ENCODE measurements around the gene LRRC2. TPM values are rescaled to one million over a fixed set of nuclear protein-coding genes. Genes with fewer than 3 reads are reported as not detected.
"Not testable (repeated sequence)": the region's sequence is repeated elsewhere in the genome, so short reads cannot be mapped to it uniquely, and the experiment has no call there.

Gene LRRC2
- total RNA-seq, 4 donors from 2014 or later: 0.59 to 1.5 (median 0.60) TPM; not detected in 1

GRCh38 chr3:46540550-46540949 lies 25.6 kb downstream of the LRRC2 start:
- no peak overlapping the region for H3K4me3 ChIP-seq

DNA sequence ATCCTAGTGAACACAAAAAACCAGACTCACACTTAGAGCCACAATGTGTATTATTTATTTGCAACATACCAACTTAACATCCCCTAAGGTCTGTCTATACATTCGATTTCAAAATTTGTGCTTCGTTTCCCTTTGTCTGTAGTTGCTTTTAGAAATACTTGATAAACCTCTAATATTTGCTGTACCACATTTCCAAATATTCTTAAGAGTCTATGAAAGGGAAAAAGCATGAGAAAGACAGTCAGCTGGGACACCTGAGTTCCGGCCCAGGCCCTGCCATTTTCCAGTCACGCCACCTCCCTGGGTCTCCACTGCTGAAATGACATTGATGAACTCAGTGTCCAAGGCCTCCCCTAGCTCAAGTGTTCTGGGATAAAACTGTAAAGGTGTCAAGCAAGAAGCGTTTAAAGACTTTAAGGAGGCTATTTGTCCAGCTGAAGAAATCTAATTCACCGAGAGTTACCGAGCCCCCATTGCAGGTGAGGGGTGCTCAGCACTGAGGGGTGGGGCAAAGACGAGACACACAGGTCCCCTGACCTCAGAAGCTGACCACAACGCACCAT lies 26.6 kb downstream of the LRRC2 start:
- 86% methylated on average over 9 of the region's 9 CpGs for WGBS, 2 donors
- no peaks in the 10 kb centered on the region for H3K36me3 ChIP-seq
- TF ChIP-seq, protein P1, sequence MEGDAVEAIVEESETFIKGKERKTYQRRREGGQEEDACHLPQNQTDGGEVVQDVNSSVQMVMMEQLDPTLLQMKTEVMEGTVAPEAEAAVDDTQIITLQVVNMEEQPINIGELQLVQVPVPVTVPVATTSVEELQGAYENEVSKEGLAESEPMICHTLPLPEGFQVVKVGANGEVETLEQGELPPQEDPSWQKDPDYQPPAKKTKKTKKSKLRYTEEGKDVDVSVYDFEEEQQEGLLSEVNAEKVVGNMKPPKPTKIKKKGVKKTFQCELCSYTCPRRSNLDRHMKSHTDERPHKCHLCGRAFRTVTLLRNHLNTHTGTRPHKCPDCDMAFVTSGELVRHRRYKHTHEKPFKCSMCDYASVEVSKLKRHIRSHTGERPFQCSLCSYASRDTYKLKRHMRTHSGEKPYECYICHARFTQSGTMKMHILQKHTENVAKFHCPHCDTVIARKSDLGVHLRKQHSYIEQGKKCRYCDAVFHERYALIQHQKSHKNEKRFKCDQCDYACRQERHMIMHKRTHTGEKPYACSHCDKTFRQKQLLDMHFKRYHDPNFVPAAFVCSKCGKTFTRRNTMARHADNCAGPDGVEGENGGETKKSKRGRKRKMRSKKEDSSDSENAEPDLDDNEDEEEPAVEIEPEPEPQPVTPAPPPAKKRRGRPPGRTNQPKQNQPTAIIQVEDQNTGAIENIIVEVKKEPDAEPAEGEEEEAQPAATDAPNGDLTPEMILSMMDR (IDR thresholded peaks at IDR 0.05): no peak
- TF ChIP-seq POLR2A (IDR thresholded peaks at IDR 0.05) (no peak), EP300 (IDR thresholded peaks at IDR 0.05) (no peak)
- no peaks in the 10 kb centered on the region for H3K9me3 ChIP-seq
- H3K4me3 ChIP-seq: no peak overlapping the region
- H3K27ac ChIP-seq: peak overlapping the region in 2 of 4 donors; percentile 8 to 45
- H3K4me1 ChIP-seq: peaks cover 0 to 11% (median 4%) of the 10 kb centered on the region in 4 donors
- no peaks in the 10 kb centered on the region for H3K27me3 ChIP-seq
- no peak for DNase-seq (ENCODE audit: low spot score in 2 of 2)

More at GRCh38 chr3:46540550-46540949, 25.6 kb downstream of the LRRC2 start:
- Histone ChIP-seq H3K27me3 (peaks cover 0 to 4% of the 10 kb centered on the region in 2 donors), H3K4me1 (peaks cover 0 to 11% (median 4%) of the 10 kb centered on the region in 4 donors), H3K36me3 (no peaks in the 10 kb centered on the region), H3K27ac (no peak overlapping the region), H3K9me3 (no peaks in the 10 kb centered on the region)
- no peak for DNase-seq (ENCODE audit: low spot score in 2 of 2)
- TF ChIP-seq, protein P1 (IDR thresholded peaks at IDR 0.05): no peak
- TF ChIP-seq EP300 (IDR thresholded peaks at IDR 0.05) (no peak), POLR2A (IDR thresholded peaks at IDR 0.05) (no peak)
- 90 to 92% methylated on average over 4 of the region's 4 CpGs for WGBS, 2 donors

- Histone ChIP-seq H3K4me1 (peaks cover 0 to 11% (median 4%) of the 10 kb centered on the region in 4 donors), H3K36me3 (no peaks in the 10 kb centered on the region), H3K9me3 (no peaks in the 10 kb centered on the region), H3K27me3 (no peaks in the 10 kb centered on the region), H3K4me3 (no peak overlapping the region), H3K27ac (peak overlapping the region in 2 of 4 donors; percentile 8 to 45)
- TF ChIP-seq, protein P1 (IDR thresholded peaks at IDR 0.05): no peak
- peak in 1 of 2 donors; percentile 10 for TF ChIP-seq EP300 (IDR thresholded peaks at IDR 0.05)
- DNase-seq (ENCODE audit: low spot score in 2 of 2): peak in 1 of 2 donors; percentile 20
- WGBS, 2 donors: 27 to 32% methylated on average over 14 of the region's 14 CpGs
Observed at GRCh38 chr3:46538803-46539442, 27.2 kb downstream of the LRRC2 start.

GRCh38 chr3:46538425-46538802 lies 27.7 kb downstream of the LRRC2 start:
- H3K27me3 ChIP-seq; H3K36me3 ChIP-seq; DNase-seq (ENCODE audit: low spot score in 2 of 2); H3K4me3 ChIP-seq; H3K9me3 ChIP-seq: not testable (repeated sequence)
- Histone ChIP-seq H3K4me1 (peaks cover 0 to 11% (median 4%) of the 10 kb centered on the region in 4 donors), H3K27ac (peak overlapping the region in 1 of 4 donors; percentile 59)
- WGBS, 2 donors: 60 to 61% methylated on average over 5 of the region's 5 CpGs

DNA sequence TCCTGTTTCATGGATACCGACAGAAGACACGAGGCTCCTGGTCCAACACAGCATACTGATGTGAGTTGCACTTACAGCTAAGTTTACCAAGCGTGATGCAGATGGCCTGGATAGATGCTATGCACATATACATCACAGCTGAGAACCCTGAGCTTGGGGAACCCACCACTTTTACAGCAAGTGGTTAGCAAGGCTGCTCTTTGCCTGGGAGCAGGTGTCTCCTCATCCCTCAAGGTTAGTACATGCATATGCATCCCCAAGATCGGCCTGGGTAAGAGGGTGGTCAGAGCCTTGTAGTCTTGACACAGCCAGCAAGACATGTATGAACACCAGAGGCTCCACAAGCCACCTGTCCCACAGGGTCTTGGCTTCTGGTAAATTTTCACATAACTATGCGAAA lies 28.3 kb downstream of the LRRC2 start:
- no peak for DNase-seq (ENCODE audit: low spot score in 2 of 2)
- 92 to 94% methylated on average over 5 of the region's 5 CpGs for WGBS, 2 donors
- no peaks in the 10 kb centered on the region for H3K27me3 ChIP-seq

More for the DNA sequence above, 28.3 kb downstream of the LRRC2 start:
- no peaks in the 10 kb centered on the region for H3K9me3 ChIP-seq
- TF ChIP-seq EP300 (IDR thresholded peaks at IDR 0.05) (no peak), POLR2A (IDR thresholded peaks at IDR 0.05) (no peak)
- TF ChIP-seq, protein P1 (IDR thresholded peaks at IDR 0.05): no peak
- peak overlapping the region in 1 of 4 donors; percentile 59 for H3K27ac ChIP-seq
- peaks cover 0 to 11% (median 4%) of the 10 kb centered on the region in 4 donors for H3K4me1 ChIP-seq
- H3K36me3 ChIP-seq: no peaks in the 10 kb centered on the region
- no peak overlapping the region for H3K4me3 ChIP-seq

Data from tibial nerve (tissue), 4 donors.